K562 (cell line): ENCODE data around the gene POU2F3. TPM values are rescaled to one million over a fixed set of nuclear protein-coding genes. Genes with fewer than 3 reads are reported as not detected.
A peak's percentile ranks its signal among the peaks of the same experiment; 100 is the strongest.

Source experiments
- ATAC-seq: fragments of 200-7000 bp; cut with Tn5 transposase; 3 replicates; pipeline ENCODE4 v1.9.1; 2020; ENCODE audit warnings: moderate library complexity
- BruUV-seq: library from RNA; stranded (reverse); fragments of 400-500 nt; replicated peaks from 2 replicates; lab custom pipeline; 2021; lab: Mats Ljungman, UMichigan
- CTCF ChIA-PET: fragments of 300-600 bp; formaldehyde crosslinking; extraction: SDS; loops from one replicate; lab custom pipeline; 2021; ENCODE audit warnings: low intra/inter-chr PET ratio; lab: Yijun Ruan, JAX
- POLR2A ChIA-PET: fragments of 300-600, 350-650 bp; sonication (Branson Sonifier 250); formaldehyde crosslinking; extraction: SDS; loops from one replicate; lab custom pipeline; 2021; ENCODE audit warnings: antibody characterized with exemption, inconsistent platforms; lab: Yijun Ruan, JAX
- DNase-seq, 4 experiments: peaks; one replicate each; pipeline versions ENCODE4 v3.0.0 to v3.0.0-alpha.2; 2011 to 2018; ENCODE audit warnings: low spot score in 3 of 4, mixed read lengths in 3 of 4; ENCODE audit errors: extremely low read depth in 1 of 4
- FAIRE-seq: peaks from 2 replicates; lab custom pipeline; 2011; peaks lifted over from hg19 to GRCh38; lab: Jason Lieb, UNC
- H2AFZ ChIP-seq: 2 replicates; pipeline ENCODE4 v1.6.0; 2011; ENCODE audit warnings: low read depth, low read length, control low read depth, inconsistent platforms
- H3K27ac ChIP-seq: fragments of 200-600 bp; 3 replicates; pipeline ENCODE4 v1.8.0; 2011; ENCODE audit warnings: low read depth, mild to moderate bottlenecking, control low read depth, inconsistent platforms, low read length, moderate library complexity, mixed read lengths; ENCODE audit errors: extremely low read depth
- H3K27me3 ChIP-seq, 2 experiments: fragments of 300-600 bp in 1 of 2; 2 replicates in 1 of 2; 3 replicates in 1 of 2; pipeline versions ENCODE4 v1.6.0 to v1.8.0; 2011; ENCODE audit warnings: inconsistent platforms in 2 of 2, low read length in 2 of 2, mild to moderate bottlenecking in 1 of 2, mixed read lengths in 1 of 2, moderate library complexity in 1 of 2; ENCODE audit not compliant: control insufficient read depth in 2 of 2, insufficient read depth in 2 of 2
- H3K36me3 ChIP-seq: fragments of 300-600 bp; 3 replicates; pipeline ENCODE4 v1.8.0; 2011; ENCODE audit warnings: mild to moderate bottlenecking, low read length, inconsistent platforms; ENCODE audit not compliant: control insufficient read depth, insufficient read depth
- H3K4me1 ChIP-seq, 2 experiments: fragments of 200-600 bp in 1 of 2; replicated peaks in 1 of 2; 2 replicates in 1 of 2; 3 replicates in 1 of 2; pipeline versions ENCODE4 v1.5.1 to v1.8.0; 2011; ENCODE audit warnings: inconsistent platforms in 2 of 2, low read length in 2 of 2, mild to moderate bottlenecking in 1 of 2, mixed read lengths in 1 of 2, moderate library complexity in 1 of 2; ENCODE audit not compliant: control insufficient read depth in 2 of 2, insufficient read depth in 2 of 2
- H3K4me2 ChIP-seq: 2 replicates; pipeline ENCODE4 v1.6.1; 2011; ENCODE audit warnings: low read length, control low read depth, inconsistent platforms, mixed read lengths; ENCODE audit not compliant: insufficient read depth
- H3K4me3 ChIP-seq: fragments of 200-600 bp; sonication (generic), shearing (Covaris generic); 2 replicates; pipeline ENCODE4 v1.5.1; 2016; ENCODE audit warnings: control low read depth, inconsistent platforms
- H3K79me2 ChIP-seq: fragments of 200-600 bp; 3 replicates; pipeline ENCODE4 v1.8.0; 2011; ENCODE audit warnings: low read length, inconsistent platforms; ENCODE audit not compliant: control insufficient read depth, insufficient read depth
- H3K9ac ChIP-seq, 2 experiments: 2 replicates each; pipeline versions ENCODE4 v1.6.0 to v1.6.1; 2011; ENCODE audit warnings: low read depth in 2 of 2, low read length in 2 of 2, control low read depth in 1 of 2, inconsistent platforms in 1 of 2, mild to moderate bottlenecking in 1 of 2, mixed read lengths in 1 of 2; ENCODE audit not compliant: insufficient read depth in 1 of 2
- H3K9me1 ChIP-seq: one replicate; pipeline ENCODE4 v1.6.0; 2011; ENCODE audit warnings: inconsistent platforms, mild to moderate bottlenecking, low read length, moderate library complexity; ENCODE audit not compliant: control insufficient read depth, insufficient read depth
- H3K9me3 ChIP-seq: replicated peaks from 2 replicates; pipeline ENCODE4 v1.5.1; 2011; ENCODE audit warnings: low read depth, low read length, inconsistent platforms; ENCODE audit not compliant: control insufficient read depth, insufficient read depth
- H4K20me1 ChIP-seq: replicated peaks from 2 replicates; pipeline ENCODE4 v1.6.1; 2011; ENCODE audit warnings: low read length, inconsistent platforms, mixed read lengths; ENCODE audit not compliant: control insufficient read depth, insufficient read depth
- ADNP ChIP-seq: fragments of 200-800 bp; sonication (Bioruptor generic); IDR thresholded peaks from 2 replicates; pipeline ENCODE4 v1.6.1; 2016; ENCODE audit warnings: missing genetic modification characterization, missing compliant biosample characterization
- ASH1L ChIP-seq: fragments of 450-650 bp; IDR thresholded peaks from 2 replicates; pipeline ENCODE4 v1.6.1; 2018; ENCODE audit warnings: borderline replicate concordance, mild to moderate bottlenecking, low read depth; ENCODE audit not compliant: partially characterized antibody
- FOSL1 ChIP-seq: fragments of 200-800 bp; sonication (Bioruptor generic); conservative IDR thresholded peaks from 2 replicates; pipeline ENCODE4 v1.6.1; 2016; ENCODE audit warnings: missing genetic modification characterization, missing compliant biosample characterization
- ILK ChIP-seq: fragments of 450-650 bp; IDR thresholded peaks from 2 replicates; pipeline ENCODE4 v1.6.1; 2016; ENCODE audit warnings: missing genetic modification characterization, low read depth, mild to moderate bottlenecking, missing compliant biosample characterization, moderate library complexity, borderline replicate concordance
- JUND ChIP-seq, 2 experiments: IDR thresholded peaks; 2 replicates in 1 of 2; 3 replicates in 1 of 2; pipeline ENCODE4 v1.6.1; 2011; ENCODE audit warnings: borderline replicate concordance in 2 of 2, low read depth in 2 of 2, low read length in 2 of 2, improper control_type of control experiment in 1 of 2, missing biosample characterization in 1 of 2, missing genetic modification characterization in 1 of 2, missing genetic modification reagents in 1 of 2
- WGBS: fragments of 100-300 bp; shearing (Covaris generic); methylation state at CpG from one replicate; pipeline ENCODE4 v1.1.6; 2016; ENCODE audit warnings: low coverage, mixed read lengths; ENCODE audit not compliant: insufficient coverage; ENCODE audit errors: missing lambda C conversion rate; 5-methylcytosine and 5-hydroxymethylcytosine counted together
- in situ Hi-C: fragments of 300-500 bp; cut with MboI; formaldehyde crosslinking; loops from 4 replicates; pipeline ENCODE4 v1.15.0; 2018; ENCODE audit warnings: inconsistent platforms, mixed read lengths
- intact Hi-C: fragments of 100-400 bp; cut with micrococcal nuclease; formaldehyde crosslinking; loops from 2 replicates; pipeline ENCODE4 v1.14.2; 2022
- polyA plus RNA-seq, 8 experiments: library from polyadenylated mRNA; depleted of rRNA in 4 of 8; stranded (reverse) in 5 of 8; unstranded in 3 of 8; fragments of >200 nt; fragmentation: Nextera tagmentation in 2 of 8; fragmentation: Illumina TruSeq in 1 of 8; extraction: Ambion mirVana in 2 of 8; extraction: Trizol in 1 of 8; gene quantifications; 2 replicates each; pipeline versions ENCODE4 v1.2.1 to v1.2.3, GENCODE V29; 2011 to 2014; ENCODE audit warnings: inconsistent platforms in 1 of 8, missing spikeins in 1 of 8
- total RNA-seq, 7 experiments: library from RNA; depleted of rRNA in 6 of 7; stranded (reverse); fragments of >200 nt in 6 of 7; fragmentation: Illumina TruSeq in 2 of 7; extraction: Trizol in 2 of 7; gene quantifications; 2 replicates each; pipeline versions ENCODE4 v1.2.1 to v1.2.3, GENCODE V29; 2011 to 2021; ENCODE audit warnings: low replicate concordance in 1 of 7

POU2F3 gene
- total and polyA plus RNA-seq, 9 of the 15 experiments (the other 6 are each of a cell fraction or from before 2014, with no cell fraction given): not detected

- BruUV-seq: no TSS peak
- Histone ChIP-seq H3K9ac (no peak overlapping the region), H3K4me3 (no peak overlapping the region), H3K4me1 (peaks cover 10 to 25% of the 10 kb centered on the region in 2 experiments; a peak in 4 of 5 replicates), H3K27me3 (peaks cover 0 to 11% of the 10 kb centered on the region in 2 experiments; a peak in 2 of 5 replicates), H3K9me3 (no peaks in the 10 kb centered on the region), H3K79me2 (peaks cover 4% of the 10 kb centered on the region; the same call in 1 of the 3 replicates), H3K4me2 (no peak overlapping the region), H4K20me1 (no peaks in the 10 kb centered on the region), H3K36me3 (no peaks in the 10 kb centered on the region), H2AFZ (no peak overlapping the region), H3K9me1 (no peaks in the 10 kb centered on the region), H3K27ac (no peak overlapping the region)
- intact Hi-C loops (no loop called here), in situ Hi-C loops (no loop called here)
- WGBS: 37% methylated on average over 6 of the region's 6 CpGs
- POLR2A ChIA-PET: interaction anchor here (1.0 to 1.3 kb wide), 2 partner anchors 12 to 19 kb away, joined by 3 to 4 read pairs; no protein-coding TSS in a partner anchor
- no peak for ATAC-seq
- FAIRE-seq: no peak
- DNase-seq: peak in 2 of 4 experiments; percentile 23 to 26
- CTCF ChIA-PET: no interaction called here
- no peak for TF ChIP-seq ASH1L
- TF ChIP-seq ILK (tag): no peak
- peak; percentile 67 for TF ChIP-seq FOSL1 (tag)
- no peak for TF ChIP-seq ADNP (tag)
- 0 out of 2 replicates have a peak, but pooled peaks have one; percentile 27 for TF ChIP-seq JUND (IDR thresholded peaks at IDR 0.05; ENCODE audit: borderline replicate concordance, low read depth, low read length)
- no peak; the same call in 2 of the 3 replicates for TF ChIP-seq JUND (tag; IDR thresholded peaks at IDR 0.05; ENCODE audit: borderline replicate concordance, low read depth, low read length)
These were observed 31.2 kb upstream of the POU2F3 start for GRCh38 chr11:120208777-120209176.
